Activated CD4-positive, alpha-beta T cell treated with anti-CD3 and anti-CD28 coated beads, Interleukin-2, amount 10 ng/mL, durations not matched to agents 24 days and 14 days (primary cell): ENCODE data around the gene CPED1. TPM values are rescaled to one million over a fixed set of nuclear protein-coding genes. Genes with fewer than 3 reads are reported as not detected.
A peak's percentile ranks its signal among the peaks of the same experiment; 100 is the strongest.

ENCODE experiments used
- DNase-seq: peaks from one replicate; pipeline ENCODE4 v3.0.0; 2022
- H3K27ac Mint-ChIP-seq: one replicate; pipeline ENCODE4 v1.8.0; 2022; ENCODE audit warnings: mild to moderate bottlenecking, mixed read lengths
- H3K27me3 Mint-ChIP-seq: one replicate; pipeline ENCODE4 v1.8.0; 2022; ENCODE audit warnings: mixed read lengths
- H3K36me3 Mint-ChIP-seq: one replicate; pipeline ENCODE4 v1.8.0; 2022; ENCODE audit warnings: low read depth, mild to moderate bottlenecking, mixed read lengths
- H3K4me1 Mint-ChIP-seq: one replicate; pipeline ENCODE4 v1.8.0; 2021; ENCODE audit warnings: mixed read lengths
- H3K4me3 Mint-ChIP-seq: one replicate; pipeline ENCODE4 v1.8.0; 2022; ENCODE audit warnings: mild to moderate bottlenecking, moderate library complexity, mixed read lengths
- H3K9me3 Mint-ChIP-seq: one replicate; pipeline ENCODE4 v1.8.0; 2021; ENCODE audit warnings: mixed read lengths
- intact Hi-C: fragments of 100-400 bp; cut with micrococcal nuclease; formaldehyde crosslinking; loops from one replicate; pipeline ENCODE4 v1.15.1; 2023
- total RNA-seq: library from RNA; stranded (reverse); gene quantifications from 2 replicates; pipeline ENCODE4 v1.2.3, GENCODE V29; 2022

Gene CPED1
- total RNA-seq, 1 donor from 2014 or later: not detected

- Mint-ChIP-seq H3K27ac (no peak overlapping the region), H3K4me3 (no peak overlapping the region), H3K4me1 (no peaks in the 10 kb centered on the region), H3K36me3 (no peaks in the 10 kb centered on the region), H3K9me3 (no peaks in the 10 kb centered on the region), H3K27me3 (peaks cover 16% of the 10 kb centered on the region)
- no peak for DNase-seq
- intact Hi-C loops: loop anchor here (5.0 kb wide), 1 partner anchor 292 kb away; no protein-coding TSS in a partner anchor
These were observed 95.7 kb downstream of the CPED1 start for GRCh38 chr7:121084256-121084655.

DNA sequence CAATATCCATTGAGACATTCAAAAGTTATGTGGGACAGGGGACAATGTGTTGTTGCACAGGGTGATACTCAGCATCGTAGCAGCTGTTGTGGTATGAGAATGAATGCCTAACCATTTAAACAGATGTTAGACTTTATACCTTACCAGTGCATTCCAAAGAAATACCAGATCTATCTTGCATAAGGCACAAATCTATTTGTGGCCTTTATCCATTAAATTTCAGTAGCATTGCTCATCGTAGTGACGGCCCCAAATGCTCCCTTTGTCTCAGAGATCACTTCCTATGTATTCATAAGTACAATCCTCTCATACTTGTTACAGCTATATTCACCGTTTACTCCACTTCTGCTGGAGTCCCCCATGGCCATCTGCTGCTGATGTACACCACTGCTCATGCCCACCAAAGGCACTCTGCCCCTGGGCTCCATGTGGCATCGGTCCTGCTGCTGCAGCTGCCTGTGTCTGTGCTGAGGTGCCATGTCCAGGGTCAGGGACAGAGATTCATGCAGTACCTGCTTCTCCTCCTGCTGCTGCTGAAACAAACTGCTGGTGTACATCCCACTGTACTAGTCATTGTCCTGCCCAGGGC, 96.3 kb downstream of the CPED1 start:
- Mint-ChIP-seq H3K36me3 (no peaks in the 10 kb centered on the region), H3K9me3 (no peaks in the 10 kb centered on the region), H3K27me3 (peaks cover 16% of the 10 kb centered on the region), H3K4me1 (no peaks in the 10 kb centered on the region), H3K27ac (no peak overlapping the region), H3K4me3 (no peak overlapping the region)
- intact Hi-C loops: loop anchor here (5.0 kb wide), 1 partner anchor 293 kb away; no protein-coding TSS in a partner anchor
- no peak for DNase-seq

DNA sequence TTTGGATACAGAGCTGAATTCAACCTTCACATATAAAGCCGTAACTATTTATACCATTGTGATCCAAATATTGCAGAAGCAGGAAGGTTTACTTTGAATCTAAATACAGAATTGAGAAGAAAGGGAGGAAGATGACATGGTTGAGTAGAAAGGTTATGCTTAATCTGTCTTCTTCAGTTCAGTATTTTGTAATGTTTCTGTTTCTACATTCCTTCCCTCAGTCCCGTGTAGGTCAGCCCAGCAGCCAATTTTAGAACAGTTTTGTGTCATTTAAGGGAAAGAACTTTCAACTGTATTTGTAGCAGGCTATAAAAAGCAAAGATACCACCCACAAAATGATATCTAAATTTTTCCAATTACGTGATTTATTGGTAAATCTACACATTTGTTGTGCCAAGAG, 97.4 kb downstream of the CPED1 start:
- intact Hi-C loops: no loop called here
- no peaks in the 10 kb centered on the region for H3K36me3 Mint-ChIP-seq
- DNase-seq: no peak
- H3K4me1 Mint-ChIP-seq: no peaks in the 10 kb centered on the region
- no peaks in the 10 kb centered on the region for H3K9me3 Mint-ChIP-seq
- H3K27me3 Mint-ChIP-seq: peaks cover 12% of the 10 kb centered on the region
- no peak overlapping the region for H3K27ac Mint-ChIP-seq
- H3K4me3 Mint-ChIP-seq: no peak overlapping the region

GRCh38 chr7:121088870-121089269, 100.4 kb downstream of the CPED1 start:
- Mint-ChIP-seq H3K27me3 (peaks cover 10% of the 10 kb centered on the region), H3K36me3 (no peaks in the 10 kb centered on the region), H3K4me1 (no peaks in the 10 kb centered on the region), H3K27ac (no peak overlapping the region), H3K4me3 (no peak overlapping the region), H3K9me3 (no peaks in the 10 kb centered on the region)
- intact Hi-C loops: no loop called here
- no peak for DNase-seq

- Mint-ChIP-seq H3K36me3 (no peaks in the 10 kb centered on the region), H3K27me3 (peaks cover 6% of the 10 kb centered on the region), H3K9me3 (no peaks in the 10 kb centered on the region), H3K4me3 (no peak overlapping the region), H3K27ac (no peak overlapping the region), H3K4me1 (no peaks in the 10 kb centered on the region)
- intact Hi-C loops: no loop called here
- DNase-seq: no peak
These were observed 106.3 kb downstream of the CPED1 start for GRCh38 chr7:121094829-121095228.

- Mint-ChIP-seq H3K27ac (no peak overlapping the region), H3K36me3 (no peaks in the 10 kb centered on the region), H3K4me1 (no peaks in the 10 kb centered on the region), H3K9me3 (no peaks in the 10 kb centered on the region), H3K4me3 (no peak overlapping the region), H3K27me3 (peaks cover 12% of the 10 kb centered on the region)
- intact Hi-C loops: no loop called here
- peak; percentile 46 for DNase-seq
These were observed 109.1 kb downstream of the CPED1 start for GRCh38 chr7:121097577-121097976.

- Mint-ChIP-seq H3K27ac (no peak overlapping the region), H3K36me3 (no peaks in the 10 kb centered on the region)
These were observed 111.1 kb downstream of the CPED1 start for GRCh38 chr7:121099572-121099971.

DNA sequence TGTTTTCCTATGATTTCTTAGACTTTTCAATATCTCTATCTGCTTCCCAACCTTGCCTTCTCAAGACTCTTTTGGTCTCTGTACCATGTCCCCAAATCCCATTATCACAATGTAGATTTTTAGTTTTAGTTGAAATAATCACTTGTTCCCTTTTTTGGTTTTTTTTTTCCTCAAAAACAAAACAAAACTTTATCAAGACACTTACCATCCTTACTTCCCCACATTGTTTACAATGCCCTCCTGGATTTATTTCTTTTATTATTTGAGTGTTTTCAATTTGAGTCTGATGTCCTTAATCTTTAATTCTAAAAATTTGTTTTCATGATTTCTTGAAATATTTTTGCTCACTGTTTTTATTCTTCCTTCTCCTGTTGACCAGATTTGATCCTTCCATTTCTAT, 112.6 kb downstream of the CPED1 start:
- intact Hi-C loops: loop anchor here (10.0 kb wide), 1 partner anchor 894 kb away; no protein-coding TSS in a partner anchor
- H3K36me3 Mint-ChIP-seq: no peaks in the 10 kb centered on the region
- H3K4me1 Mint-ChIP-seq: no peaks in the 10 kb centered on the region
- peaks cover 26% of the 10 kb centered on the region for H3K27me3 Mint-ChIP-seq
- no peak overlapping the region for H3K27ac Mint-ChIP-seq
- no peaks in the 10 kb centered on the region for H3K9me3 Mint-ChIP-seq
- DNase-seq: no peak
- H3K4me3 Mint-ChIP-seq: no peak overlapping the region

More at GRCh38 chr7:121099572-121099971, 111.1 kb downstream of the CPED1 start:
- Mint-ChIP-seq H3K4me3 (no peak overlapping the region), H3K4me1 (no peaks in the 10 kb centered on the region), H3K9me3 (no peaks in the 10 kb centered on the region), H3K27me3 (peaks cover 22% of the 10 kb centered on the region)
- peak; percentile 51 for DNase-seq
- intact Hi-C loops: no loop called here

GRCh38 chr7:121101621-121102020, 113.1 kb downstream of the CPED1 start:
- H3K27me3 Mint-ChIP-seq: peaks cover 28% of the 10 kb centered on the region
- H3K4me3 Mint-ChIP-seq: no peak overlapping the region
- no peaks in the 10 kb centered on the region for H3K36me3 Mint-ChIP-seq
- intact Hi-C loops: loop anchor here (10.0 kb wide), 1 partner anchor 893 kb away; no protein-coding TSS in a partner anchor
- no peaks in the 10 kb centered on the region for H3K4me1 Mint-ChIP-seq
- H3K27ac Mint-ChIP-seq: no peak overlapping the region
- H3K9me3 Mint-ChIP-seq: no peaks in the 10 kb centered on the region
- DNase-seq: peak; percentile 43

DNA sequence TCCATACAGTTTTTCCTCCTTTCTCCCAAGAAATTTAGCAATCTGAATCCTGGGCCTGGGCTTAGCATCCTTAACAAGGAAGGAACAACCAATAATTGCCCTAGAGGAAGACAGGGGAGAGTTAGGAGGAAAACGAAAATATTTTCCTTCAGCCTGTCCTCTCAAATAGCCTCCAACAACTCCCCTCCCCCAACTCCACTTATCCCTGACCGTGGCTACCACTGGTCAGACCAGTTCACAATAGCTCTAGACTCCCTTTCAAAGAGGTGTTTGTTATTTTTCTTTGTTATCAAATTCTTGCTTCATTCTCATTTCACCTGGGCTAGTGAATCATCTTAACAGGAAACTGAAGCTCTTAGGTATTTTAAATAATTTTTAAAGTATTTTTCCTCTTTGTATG, 114.1 kb downstream of the CPED1 start:
- DNase-seq: no peak
- H3K9me3 Mint-ChIP-seq: no peaks in the 10 kb centered on the region
- no peaks in the 10 kb centered on the region for H3K4me1 Mint-ChIP-seq
- intact Hi-C loops: loop anchor here (10.0 kb wide), 1 partner anchor 892 kb away; no protein-coding TSS in a partner anchor
- H3K27me3 Mint-ChIP-seq: peaks cover 24% of the 10 kb centered on the region
- no peak overlapping the region for H3K4me3 Mint-ChIP-seq
- H3K27ac Mint-ChIP-seq: no peak overlapping the region
- no peaks in the 10 kb centered on the region for H3K36me3 Mint-ChIP-seq

DNA sequence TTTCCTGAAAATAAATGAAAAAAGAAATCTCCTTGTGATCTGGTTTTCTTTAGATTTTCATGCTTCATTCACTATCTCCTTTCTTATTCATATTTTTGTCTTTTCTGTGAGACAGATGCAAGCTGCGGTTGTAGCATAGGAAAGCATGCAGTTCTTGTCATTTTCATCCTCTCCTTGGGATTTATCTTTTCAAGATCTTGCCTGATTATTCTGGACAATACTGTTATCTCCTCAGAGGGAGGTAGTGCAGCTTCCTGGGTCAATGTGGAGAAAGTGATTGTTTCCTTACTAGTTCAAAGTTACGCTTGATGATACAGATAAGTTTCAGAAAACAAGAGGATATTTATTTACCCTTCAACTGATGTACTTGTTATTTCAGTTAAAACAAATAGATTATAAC, 114.6 kb downstream of the CPED1 start:
- no peak overlapping the region for H3K4me3 Mint-ChIP-seq
- no peaks in the 10 kb centered on the region for H3K4me1 Mint-ChIP-seq
- H3K36me3 Mint-ChIP-seq: no peaks in the 10 kb centered on the region
- intact Hi-C loops: loop anchor here (10.0 kb wide), 1 partner anchor 892 kb away; no protein-coding TSS in a partner anchor
- peaks cover 23% of the 10 kb centered on the region for H3K27me3 Mint-ChIP-seq
- no peaks in the 10 kb centered on the region for H3K9me3 Mint-ChIP-seq
- no peak overlapping the region for H3K27ac Mint-ChIP-seq
- no peak for DNase-seq

DNA sequence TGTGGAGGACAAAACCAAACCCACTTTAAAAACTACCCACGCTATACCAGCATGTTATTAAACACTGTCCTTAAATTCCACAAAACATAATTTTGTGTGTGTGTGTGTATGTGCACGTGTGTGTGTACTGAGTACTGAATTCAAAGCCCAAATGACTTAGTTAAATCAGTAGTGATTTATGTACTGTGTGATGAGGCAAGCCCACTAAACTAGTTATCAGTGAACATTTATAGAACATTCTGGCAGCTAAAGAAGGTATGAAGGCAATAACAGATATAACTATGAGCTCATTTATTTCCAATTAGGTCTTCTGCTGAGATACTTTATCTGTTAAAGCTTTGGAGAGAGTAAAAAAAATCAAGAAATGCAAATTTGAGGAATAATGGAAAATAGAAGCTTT, 115.1 kb downstream of the CPED1 start:
- Mint-ChIP-seq H3K4me3 (no peak overlapping the region), H3K36me3 (no peaks in the 10 kb centered on the region), H3K27ac (no peak overlapping the region), H3K27me3 (peaks cover 23% of the 10 kb centered on the region), H3K9me3 (no peaks in the 10 kb centered on the region), H3K4me1 (no peaks in the 10 kb centered on the region)
- intact Hi-C loops: loop anchor here (10.0 kb wide), 1 partner anchor 891 kb away; no protein-coding TSS in a partner anchor
- DNase-seq: no peak

- H3K27me3 Mint-ChIP-seq: peaks cover 28% of the 10 kb centered on the region
- no peaks in the 10 kb centered on the region for H3K36me3 Mint-ChIP-seq
- no peak overlapping the region for H3K27ac Mint-ChIP-seq
- no peaks in the 10 kb centered on the region for H3K4me1 Mint-ChIP-seq
- intact Hi-C loops: loop anchor here (5.0 to 10.0 kb wide), 2 partner anchors 298 to 890 kb away; no protein-coding TSS in a partner anchor
- DNase-seq: no peak
- no peak overlapping the region for H3K4me3 Mint-ChIP-seq
- H3K9me3 Mint-ChIP-seq: no peaks in the 10 kb centered on the region
These were observed 116.8 kb downstream of the CPED1 start for GRCh38 chr7:121105262-121105661.

- Mint-ChIP-seq H3K27ac (no peak overlapping the region), H3K4me3 (no peak overlapping the region), H3K4me1 (no peaks in the 10 kb centered on the region), H3K9me3 (no peaks in the 10 kb centered on the region), H3K36me3 (no peaks in the 10 kb centered on the region), H3K27me3 (peaks cover 28% of the 10 kb centered on the region)
- intact Hi-C loops: loop anchor here (1.0 to 10.0 kb wide), 3 partner anchors 121 to 887 kb away; no protein-coding TSS in a partner anchor
- peak; percentile 64 for DNase-seq
These were observed 119.5 kb downstream of the CPED1 start for GRCh38 chr7:121107923-121108498.
